ENCODE data around the gene SLC51A.
"Not testable (repeated sequence)": the region's sequence is repeated elsewhere in the genome, so short reads cannot be mapped to it uniquely, and the experiment has no call there.

Gene SLC51A

DNA sequence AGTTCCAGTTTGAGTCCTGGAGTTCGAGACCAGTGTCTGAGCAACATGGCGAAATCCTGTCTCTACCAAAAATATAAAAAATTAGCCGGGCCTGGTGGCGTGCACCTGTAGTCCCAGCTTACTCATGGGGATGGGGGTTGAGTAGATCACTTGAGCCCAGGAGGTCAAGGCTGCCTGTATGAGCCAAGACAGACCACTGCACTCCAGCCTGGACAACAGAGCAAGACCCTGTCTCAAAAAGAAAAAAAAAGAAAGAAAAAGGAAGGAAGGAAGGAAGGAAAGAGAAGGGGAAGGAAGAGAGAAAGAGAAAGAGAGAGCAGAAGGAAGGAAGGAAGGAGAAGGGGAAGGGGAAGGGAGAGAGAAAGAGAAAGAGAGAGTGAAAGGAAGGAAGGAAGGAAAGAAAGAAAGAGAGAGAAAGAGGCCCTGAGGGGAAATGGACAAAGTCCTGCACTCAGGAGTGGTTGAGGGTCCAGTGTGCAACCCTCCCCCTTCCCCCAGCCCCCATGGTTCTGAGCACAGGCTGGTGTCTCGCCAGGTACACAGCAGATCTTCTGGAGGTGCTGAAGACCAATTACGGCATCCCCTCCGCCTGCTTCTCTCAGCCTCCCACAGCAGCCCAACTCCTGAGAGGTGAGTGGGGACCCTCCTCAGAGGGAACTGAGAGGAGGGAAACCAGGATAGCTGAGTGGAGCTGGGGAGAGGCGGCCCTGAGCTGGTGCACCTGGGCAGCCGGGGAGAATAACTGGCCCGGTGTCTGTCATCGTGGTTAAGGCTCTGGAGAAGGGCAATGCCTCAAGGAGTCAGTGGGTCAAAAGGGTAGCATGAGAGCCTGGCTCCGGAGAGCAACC lies 1.2 kb downstream of the SLC51A start:
- no peak for DNase-seq

DNA sequence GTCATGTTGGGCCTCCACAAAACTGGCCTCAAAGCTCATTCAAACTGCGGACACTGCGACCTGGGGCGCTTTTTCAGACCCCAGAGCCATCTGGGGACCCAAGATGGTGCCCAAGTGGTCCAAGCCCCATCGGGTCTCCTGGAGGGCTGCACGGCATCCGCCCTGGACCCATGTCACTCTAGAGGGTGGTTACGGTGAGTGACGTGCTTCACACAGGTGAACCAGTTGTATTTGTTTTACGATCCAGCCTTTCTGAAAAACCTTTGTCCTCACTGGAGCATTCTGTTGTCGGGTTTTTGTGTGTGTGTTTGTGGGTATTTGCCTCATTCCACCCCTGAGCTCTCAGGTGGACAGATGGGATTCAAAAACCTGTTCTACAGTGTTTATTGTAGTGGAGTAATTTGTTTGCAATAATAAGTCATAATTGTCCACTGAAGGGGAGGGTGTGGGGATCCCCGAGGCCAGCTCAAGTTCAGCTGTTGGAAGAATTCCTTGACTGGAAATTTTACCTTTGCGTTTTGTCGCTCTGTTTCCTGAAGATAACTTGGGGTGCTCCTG lies 1.9 kb downstream of the SLC51A start:
- no peak for DNase-seq

DNA sequence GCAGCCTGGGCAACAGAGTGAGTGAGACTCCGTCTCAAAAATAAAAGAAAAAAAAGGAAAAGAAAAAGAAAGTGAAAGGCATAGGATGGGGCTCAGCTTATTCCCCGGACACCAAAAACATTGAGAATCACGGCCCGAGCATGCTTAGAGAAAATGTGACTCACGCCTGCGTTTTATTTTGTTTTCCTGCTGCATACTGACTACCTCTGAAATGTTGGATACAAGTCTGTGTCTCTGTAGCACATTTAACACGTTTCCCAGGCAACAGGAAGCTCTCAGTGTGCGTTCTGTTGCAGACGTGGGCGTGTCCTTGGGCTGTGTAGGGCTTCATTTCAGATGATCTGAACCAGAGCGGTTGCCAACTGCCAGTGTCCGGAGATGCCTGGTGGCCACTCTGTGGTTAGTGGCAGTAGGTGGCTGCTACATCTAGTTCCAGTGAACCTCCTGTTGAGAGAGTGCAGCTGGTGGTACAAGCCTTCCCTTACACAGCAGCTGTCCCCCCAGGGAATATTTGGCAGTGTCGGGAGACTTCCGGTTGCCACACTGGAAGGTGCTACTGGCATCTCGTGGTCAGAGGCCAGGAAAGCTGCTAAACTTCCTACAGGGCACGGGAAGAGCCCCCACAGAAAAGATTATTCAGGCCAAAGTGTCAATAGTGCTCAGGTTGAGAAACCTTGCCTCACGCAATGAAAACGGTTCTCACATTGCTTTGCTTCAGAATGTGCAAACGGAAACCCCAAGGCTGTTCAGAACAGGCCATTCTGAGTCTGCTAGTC lies 3.0 kb downstream of the SLC51A start:
- DNase-seq = peak; percentile 75

DNA sequence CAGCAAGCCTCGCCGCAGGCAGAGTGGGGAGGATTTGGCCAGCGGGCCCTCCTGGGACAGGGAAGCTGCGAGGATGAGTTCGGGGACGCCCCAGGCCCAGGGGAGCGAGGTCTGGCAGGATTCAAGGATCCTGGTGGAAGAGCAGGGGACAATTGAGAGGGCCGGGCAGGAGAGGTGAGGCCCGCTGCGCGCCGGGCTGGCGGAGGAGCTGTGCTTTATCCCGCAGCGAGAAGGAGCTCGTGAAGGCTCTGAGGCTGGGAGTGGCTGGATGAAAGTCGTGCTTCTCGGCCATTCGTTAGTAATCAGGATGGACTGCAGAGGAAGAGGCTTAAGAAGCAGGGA lies 3.6 kb downstream of the SLC51A start:
- no peak for DNase-seq

DNA sequence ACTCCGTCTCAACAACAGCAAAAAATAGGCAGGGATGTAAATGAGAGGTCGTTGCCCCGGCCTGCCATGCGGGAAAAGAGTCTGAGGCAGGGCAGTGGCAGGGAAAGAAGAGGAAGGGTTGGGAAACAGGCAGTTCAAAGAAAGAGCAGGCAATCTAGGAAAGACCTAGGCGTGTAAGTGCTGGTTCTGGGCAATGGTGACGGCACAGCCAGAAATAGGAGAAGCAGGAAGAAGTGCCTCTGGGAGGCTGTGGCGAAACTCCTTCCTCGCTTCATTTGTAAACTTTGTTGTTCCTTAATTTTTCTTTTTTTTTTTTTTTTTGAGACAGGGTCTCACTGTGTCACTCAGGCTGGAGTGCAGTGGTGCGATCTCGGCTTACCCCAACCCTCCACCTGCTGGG lies 4.3 kb downstream of the SLC51A start:
- DNase-seq = no peak

DNA sequence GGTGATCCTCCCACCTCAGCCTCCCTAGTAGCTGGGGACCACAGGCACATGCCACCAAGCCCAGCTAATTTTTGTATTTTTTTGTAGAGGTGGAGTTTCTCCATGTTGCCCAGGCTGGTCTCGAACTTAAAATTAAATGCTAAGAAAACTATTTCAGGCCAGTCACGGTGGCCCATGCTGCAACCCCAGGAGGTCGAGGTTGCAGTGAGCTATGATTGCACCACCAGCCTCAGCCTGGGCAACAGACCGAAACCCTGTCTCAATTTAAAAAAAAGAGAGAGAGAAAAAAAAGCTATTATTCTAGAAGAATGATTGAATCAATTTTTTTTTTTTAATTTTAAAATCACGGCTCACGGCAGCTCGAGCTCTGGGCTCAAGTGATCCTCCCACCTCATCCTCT lies 4.7 kb downstream of the SLC51A start:
- no peak for DNase-seq

DNA sequence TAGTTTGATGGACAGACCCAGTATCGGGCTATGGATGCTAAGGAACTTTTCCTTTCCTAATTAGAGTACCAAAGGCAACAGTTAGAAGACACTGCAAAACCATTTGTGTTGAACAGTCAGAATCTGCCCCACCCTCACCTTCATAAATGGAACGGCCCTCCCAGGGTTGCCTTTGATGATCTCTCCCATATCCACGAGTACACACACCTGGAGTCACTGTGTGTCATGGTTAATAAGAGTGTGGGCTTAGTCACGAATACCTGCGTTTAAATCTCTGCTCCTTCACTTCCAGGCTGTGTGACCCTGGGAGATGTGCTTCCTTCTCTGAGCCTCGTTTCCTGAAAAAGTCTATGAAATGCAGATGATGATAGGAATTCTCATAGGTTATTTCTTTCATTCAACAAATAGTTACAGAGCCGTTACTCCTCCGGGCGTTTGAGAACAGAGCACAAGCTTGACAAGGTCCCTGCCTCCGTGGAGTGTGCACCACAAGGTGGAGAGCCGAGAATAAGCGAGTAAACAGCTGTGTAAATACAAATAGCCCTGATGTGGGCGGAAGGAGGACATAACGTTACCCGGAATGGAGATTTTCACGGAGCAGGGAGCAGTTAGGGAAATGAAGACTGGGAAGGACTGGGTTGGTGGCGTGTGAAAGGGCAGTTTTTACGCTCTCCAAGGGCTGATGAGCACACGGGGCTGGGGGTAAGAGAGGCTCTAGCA lies 6.7 kb downstream of the SLC51A start:
- DNase-seq = no peak

DNA sequence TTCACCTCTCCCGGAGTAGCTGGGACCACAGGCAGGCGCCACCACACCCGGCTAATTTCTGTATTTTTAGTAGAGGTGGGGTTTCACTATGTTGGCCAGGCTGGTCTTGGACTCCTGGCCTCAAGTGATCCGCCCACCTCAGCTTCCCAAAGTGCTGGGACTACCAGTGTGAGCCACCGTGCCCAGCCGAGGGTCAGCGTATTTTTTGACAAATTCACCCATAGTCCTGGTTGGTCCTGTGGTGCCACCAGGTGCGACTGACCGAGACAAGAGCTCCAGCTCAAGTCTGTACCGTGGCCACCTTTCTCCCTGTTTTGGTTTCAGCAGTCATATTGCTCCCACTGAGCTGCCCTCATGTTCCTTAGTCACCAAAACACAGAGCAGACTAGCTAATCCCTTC lies 8.8 kb downstream of the SLC51A start:
- no peak for DNase-seq

DNA sequence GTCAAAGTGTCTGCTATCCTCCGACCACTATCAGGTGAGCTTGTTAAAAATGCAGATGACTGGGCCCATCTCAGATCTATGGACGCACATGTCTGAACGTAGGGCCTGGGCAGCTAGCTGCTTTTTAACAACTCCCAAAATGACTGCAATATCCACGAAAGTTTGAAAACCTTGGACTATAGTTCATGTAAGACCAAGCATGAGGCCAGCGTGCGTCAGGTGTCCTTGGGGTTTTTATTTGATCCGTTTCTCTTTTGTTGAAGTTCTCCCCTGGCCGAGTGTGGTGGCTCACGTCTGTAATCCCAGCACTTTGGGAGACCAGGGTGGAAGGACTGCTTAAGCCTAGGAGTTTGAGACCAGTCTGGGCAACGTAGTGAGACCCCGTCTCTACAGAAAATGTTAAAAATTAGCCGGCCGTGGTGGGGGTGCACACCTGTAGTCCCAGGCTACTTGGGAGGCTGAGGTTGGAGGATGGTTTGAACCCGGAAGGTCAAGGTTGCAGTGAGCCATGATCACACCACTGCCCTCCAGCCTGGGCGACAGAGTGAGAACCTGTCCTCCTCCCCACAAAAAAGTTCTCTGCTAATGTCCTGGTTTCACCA lies 9.5 kb downstream of the SLC51A start:
- no peak for DNase-seq

DNA sequence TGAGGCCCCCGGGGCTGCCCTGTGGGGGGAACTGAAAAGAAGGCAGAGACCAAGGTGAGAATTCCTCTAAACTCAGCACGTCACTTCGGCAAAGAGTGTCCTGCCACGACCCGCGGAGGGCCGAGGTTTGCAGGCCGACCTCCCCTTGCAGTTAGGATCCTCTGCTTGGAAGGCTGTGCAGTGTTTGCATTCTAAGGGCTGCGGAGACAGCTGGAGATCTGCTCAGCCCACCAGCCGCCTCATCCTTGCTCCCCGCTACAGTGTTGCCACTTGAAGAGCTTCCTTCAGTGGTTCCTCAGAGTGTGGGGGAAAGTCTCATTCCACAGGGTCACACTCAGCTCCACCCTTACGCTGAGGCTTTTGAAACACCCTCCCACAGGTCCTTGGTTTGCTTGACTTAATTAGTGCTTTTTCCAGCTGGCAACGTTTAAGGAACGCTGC lies 10.8 kb downstream of the SLC51A start:
- DNase-seq = no peak

DNA sequence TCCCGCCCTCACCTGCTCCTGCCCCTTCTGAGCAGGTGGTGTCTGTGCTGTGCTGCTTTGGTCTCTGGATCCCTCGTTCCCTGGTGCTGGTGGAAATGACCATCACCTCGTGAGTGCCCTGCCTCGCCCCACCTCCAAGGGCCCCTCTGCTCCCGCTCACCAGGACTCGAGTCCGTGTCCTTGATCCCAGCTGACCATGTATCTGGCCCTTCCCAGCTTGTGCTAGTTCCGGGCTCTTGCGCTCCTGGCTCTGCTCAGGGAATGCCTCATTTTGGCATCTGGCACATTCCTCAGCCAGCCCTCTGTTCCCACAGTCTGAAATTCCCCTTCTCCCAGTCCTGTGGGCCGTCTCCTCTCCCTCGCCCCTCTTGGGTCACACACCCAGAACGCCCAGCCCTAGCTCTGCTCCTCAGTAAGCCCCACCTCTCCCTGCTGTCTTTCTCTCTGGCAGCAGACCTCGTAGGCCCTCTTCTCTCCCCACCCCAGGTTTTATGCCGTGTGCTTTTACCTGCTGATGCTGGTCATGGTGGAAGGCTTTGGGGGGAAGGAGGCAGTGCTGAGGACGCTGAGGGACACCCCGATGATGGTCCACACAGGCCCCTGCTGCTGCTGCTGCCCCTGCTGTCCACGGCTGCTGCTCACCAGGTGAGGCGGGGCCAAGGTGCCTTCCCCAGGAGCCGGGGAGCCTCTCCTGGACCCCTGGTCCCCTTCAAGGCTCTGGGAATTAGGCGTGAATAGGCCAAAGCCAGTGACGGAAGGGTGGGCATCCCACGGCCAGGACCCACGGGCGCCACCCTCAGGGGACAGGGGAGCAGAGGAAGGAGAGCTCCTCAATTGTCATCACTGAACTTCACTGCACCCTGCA lies 11.5 kb downstream of the SLC51A start:
- DNase-seq = no peak

DNA sequence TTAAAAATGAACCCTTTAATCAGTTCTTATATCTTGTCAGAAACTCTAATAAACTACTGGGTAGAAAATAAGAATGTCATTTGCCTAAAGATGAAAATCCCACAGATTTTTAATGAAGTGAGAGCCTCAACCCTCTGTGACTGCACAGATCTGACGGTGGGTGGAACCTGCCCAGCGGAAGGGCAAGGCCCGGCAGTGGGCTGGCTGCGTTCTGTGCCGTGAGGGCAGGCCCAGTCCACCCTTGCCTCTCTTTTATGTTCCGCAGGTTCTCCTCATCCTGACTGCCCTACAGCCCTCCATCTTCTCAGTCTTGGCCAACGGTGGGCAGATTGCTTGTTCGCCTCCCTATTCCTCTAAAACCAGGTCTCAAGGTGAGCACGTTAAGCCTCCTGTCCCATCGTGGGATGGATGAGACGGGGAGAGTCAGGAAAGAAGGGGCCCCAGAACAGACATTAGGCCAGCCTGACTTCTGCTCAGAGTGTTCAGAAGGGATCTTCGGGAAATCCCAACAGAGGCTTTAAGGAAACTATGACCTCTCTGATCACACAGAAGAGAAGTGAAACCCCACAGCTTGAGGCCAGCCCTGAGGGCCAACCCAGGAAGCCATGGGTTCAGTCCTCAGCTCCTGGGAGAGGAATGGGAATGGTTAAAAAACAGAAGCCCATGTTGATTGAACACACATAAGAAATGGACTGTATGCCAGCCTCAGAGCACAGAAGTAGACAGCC lies 16.0 kb downstream of the SLC51A start:
- no peak for DNase-seq

DNA sequence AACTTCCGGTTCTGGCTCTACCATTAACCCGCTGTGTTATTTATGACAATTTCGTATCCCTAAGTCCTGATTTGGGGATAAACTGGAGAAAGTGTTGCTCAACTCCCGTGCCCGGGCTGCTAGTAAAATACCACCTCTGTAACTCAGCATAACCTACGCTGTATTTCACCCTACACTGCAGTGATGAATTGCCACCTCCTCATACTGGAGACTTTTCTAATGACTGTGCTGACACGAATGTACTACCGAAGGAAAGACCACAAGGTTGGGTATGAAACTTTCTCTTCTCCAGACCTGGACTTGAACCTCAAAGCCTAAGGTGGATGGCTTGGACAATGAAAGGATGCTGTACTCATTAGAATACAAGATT lies 16.5 kb downstream of the SLC51A start:
- DNase-seq = no peak

DNA sequence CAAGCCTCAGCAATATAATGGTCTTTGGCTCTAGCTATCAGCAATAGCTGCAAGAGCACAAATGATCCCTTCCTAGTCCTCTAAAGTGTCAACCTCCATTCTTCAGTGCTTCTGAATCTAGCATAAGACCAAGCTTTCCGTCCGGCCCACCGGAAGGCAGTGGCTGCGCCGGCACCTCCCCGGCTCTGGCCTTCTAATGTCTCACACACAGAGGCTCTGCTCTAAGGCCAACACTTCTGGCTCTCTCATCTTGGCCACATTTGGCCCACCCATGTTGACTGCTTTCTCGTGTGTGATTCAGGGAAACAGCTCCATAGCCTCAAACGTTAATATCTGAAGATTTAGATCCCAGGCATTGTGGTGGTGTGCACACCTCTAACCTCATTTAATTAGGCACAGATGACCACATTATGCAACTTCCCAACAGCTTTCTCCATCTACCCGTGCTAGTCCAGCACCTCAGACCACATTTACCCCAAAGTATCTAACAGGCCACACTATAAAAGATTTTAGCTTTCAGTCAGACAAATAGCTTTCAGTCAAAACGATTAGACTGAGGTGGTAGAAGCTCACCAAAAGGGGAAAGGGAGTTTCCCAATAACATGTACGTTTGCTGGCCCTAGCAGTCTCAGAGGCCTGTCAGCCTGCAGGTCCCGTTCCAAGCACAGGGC lies 19.3 kb downstream of the SLC51A start:
- DNase-seq = no peak

DNA sequence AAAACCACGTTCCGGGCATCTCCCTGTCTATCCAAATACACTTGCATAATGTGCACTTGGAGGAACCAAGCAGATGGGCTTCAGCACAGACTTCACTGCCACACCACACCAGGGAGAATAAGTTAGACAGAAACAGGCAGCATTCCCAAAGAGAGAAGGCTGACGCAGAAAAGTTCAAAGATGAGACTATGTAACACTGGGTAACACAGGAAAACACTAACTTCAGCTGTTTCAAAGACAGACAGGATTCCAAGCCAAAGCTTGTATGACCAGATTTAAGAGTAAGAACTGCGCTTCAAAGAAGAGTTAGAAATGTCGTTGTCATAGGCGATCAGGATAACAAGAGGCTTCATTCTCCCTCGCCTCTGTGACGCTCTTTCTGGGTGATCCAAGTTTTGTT lies 19.9 kb downstream of the SLC51A start:
- DNase-seq = no peak

DNA sequence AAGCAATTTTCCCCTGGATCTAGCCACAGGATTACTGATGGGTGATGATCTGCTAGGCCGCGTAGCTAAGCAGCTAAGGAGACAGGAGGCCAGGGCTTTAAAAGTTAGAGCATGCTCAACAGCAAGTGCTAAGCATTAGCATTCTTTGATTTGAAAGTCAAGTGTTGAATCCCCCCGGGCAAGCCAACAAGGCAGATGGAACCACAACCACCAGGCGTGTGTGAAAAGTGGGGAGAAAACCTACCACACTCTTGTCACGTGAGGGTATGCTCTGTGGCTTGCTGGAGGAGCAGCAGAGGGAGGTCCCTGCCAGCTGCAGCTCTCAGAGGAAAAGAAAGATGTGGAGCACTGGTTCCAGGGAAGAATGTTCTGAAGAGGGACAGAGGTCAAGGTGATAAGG lies 20.9 kb downstream of the SLC51A start:
- no peak for DNase-seq

DNA sequence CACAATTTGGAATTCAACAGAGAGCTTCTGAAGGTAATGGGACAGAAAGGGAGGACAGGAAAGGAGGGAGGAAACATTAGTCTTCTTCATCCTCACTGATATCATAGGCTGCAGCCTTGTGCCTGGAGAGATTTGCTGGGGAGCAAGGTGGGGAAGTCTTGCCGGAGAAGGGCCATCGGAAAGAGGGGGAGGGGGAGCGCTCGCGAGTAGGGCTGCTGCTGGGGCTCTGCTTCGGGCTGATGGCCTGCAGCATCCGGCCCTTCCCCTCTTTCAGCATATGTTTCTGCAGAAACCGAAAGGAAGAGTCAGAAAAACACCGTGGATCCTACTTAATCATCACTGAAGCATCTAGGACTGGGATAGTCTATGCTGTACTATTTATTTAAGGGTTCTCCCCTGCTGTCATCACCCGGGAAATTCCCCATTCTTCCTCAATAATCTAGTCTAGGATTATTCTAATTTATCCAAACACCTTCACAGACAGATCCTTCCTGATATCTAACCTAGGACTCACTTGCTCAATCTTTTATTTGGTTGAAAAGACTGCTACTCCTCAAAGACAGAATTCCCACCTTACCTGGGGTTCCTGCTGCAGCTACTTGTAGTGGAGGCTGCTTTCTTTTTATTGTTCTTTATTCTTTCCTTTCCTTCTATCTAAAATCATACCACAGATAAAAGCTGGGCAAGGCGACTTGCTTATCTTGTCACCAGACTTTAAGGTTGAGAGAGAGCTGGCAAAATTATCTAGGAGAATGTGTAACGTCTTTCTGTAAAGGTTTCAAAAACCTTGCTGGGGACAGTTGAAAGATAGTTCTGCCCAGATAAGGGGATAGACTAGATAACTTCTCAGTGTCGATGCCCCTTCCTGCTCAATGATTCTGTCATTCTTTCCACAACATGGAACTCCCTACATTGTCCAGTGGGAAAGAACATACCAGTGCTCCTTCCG lies 22.6 kb downstream of the SLC51A start:
- DNase-seq = no peak

DNA sequence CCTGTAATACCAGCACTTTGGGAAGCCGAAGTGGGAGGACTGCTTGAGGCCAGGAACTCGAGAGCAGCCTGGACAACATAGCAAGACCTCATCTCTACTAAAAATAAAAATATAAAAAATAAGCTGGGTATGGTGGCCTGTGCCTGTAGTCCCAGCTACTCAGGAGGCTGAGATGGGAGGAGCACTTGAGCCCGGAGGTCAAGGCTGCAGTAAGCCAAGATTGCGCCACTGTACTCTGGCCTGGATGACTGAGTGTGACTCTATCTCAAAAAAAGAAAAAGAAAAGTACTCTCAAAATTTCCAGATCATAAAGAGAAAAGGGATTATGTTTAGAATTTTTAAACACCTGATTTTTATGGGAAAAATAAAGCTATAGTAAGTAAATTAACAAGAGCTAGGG lies 24.1 kb downstream of the SLC51A start:
- no peak for DNase-seq

DNA sequence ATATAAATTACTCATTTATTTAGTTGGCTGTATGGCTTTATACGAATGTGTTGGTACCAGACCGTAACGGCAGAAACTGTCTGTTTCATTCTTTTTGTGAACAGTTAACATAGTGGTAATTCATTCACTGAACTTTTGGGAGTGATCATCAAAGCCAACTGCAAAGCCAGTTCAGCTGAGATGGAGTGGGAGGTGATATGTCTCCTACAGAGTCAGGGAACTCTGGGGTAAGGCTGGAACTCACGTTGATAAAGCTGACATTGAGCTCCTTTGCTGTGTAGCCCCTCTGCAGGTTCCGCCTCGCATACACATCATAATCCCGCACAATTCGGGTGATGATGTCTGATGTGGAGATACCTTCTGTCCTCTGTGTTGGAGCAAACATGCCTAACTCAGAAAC lies 25.4 kb downstream of the SLC51A start:
- no peak for DNase-seq

DNA sequence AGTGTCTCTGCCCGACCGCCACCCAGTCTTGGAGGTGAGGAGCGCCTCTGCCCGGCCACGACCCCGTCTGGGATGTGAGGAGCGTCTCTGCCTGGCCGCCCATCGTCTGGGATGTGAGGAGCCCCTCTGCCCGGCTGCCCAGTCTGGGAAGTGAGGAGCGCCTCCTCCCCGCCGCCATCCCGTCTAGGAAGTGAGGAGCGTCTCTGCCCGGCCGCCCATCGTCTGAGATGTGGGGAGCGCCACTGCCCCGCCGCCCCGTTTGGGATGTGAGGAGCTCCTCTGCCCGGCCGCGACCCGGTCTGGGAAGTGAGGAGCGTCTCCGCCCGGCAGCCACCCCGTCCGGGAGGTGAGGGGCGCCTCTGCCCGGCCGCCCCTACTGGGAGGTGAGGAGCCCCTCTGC lies 27.8 kb downstream of the SLC51A start:
- DNase-seq = not testable (repeated sequence)
